H9 (cell line): ENCODE data around the gene ARSJ. TPM values are rescaled to one million over a fixed set of nuclear protein-coding genes. Genes with fewer than 3 reads are reported as not detected.

ENCODE experiments used
- DNase-seq: peaks from one replicate; pipeline ENCODE4 v3.0.0-alpha.2; 2017
- H2AFZ ChIP-seq: one replicate; pipeline ENCODE4 v1.6.1; 2013; ENCODE audit warnings: mild to moderate bottlenecking, low read length, control low read depth, moderate library complexity
- H2AK5ac ChIP-seq: 2 replicates; pipeline ENCODE4 v1.6.1; 2013; ENCODE audit warnings: low read length, control low read depth, mixed read lengths; ENCODE audit not compliant: insufficient read length
- H2BK120ac ChIP-seq: one replicate; pipeline ENCODE4 v1.6.1; 2013; ENCODE audit warnings: low read depth, mild to moderate bottlenecking, low read length, control low read depth, inconsistent platforms; ENCODE audit not compliant: poor library complexity, severe bottlenecking
- H2BK12ac ChIP-seq: 2 replicates; pipeline ENCODE4 v1.6.1; 2013; ENCODE audit warnings: low read length, control low read depth, mixed read lengths, low read depth; ENCODE audit not compliant: insufficient read length
- H2BK15ac ChIP-seq: 2 replicates; pipeline ENCODE4 v1.6.1; 2013; ENCODE audit warnings: low read depth, low read length, control low read depth
- H2BK20ac ChIP-seq: one replicate; pipeline ENCODE4 v1.6.1; 2013; ENCODE audit warnings: low read depth, mild to moderate bottlenecking, low read length, control low read depth, inconsistent platforms; ENCODE audit not compliant: poor library complexity, severe bottlenecking
- H2BK5ac ChIP-seq: 2 replicates; pipeline ENCODE4 v1.6.1; 2013; ENCODE audit warnings: low read length, control low read depth, mixed read lengths; ENCODE audit not compliant: insufficient read length
- H3K14ac ChIP-seq: 2 replicates; pipeline ENCODE4 v1.6.1; 2013; ENCODE audit warnings: low read length, control low read depth; ENCODE audit not compliant: insufficient read depth
- H3K18ac ChIP-seq: 2 replicates; pipeline ENCODE4 v1.6.1; 2013; ENCODE audit warnings: low read depth, mild to moderate bottlenecking, mixed read lengths, low read length, control low read depth; ENCODE audit not compliant: insufficient read length
- H3K23ac ChIP-seq: 2 replicates; pipeline ENCODE4 v1.6.1; 2013; ENCODE audit warnings: low read length, control low read depth, mixed read lengths, low read depth; ENCODE audit not compliant: insufficient read length
- H3K23me2 ChIP-seq: 2 replicates; pipeline ENCODE4 v1.6.1; 2013; ENCODE audit warnings: low read depth, mild to moderate bottlenecking, mixed read lengths, low read length, control low read depth; ENCODE audit not compliant: insufficient read length, poor library complexity, severe bottlenecking
- H3K27ac ChIP-seq: 2 replicates; pipeline ENCODE4 v1.5.1; 2013; ENCODE audit warnings: low read length, control low read depth, mixed read lengths, low read depth; ENCODE audit not compliant: insufficient read length
- H3K27me3 ChIP-seq: 2 replicates; pipeline ENCODE4 v1.6.1; 2013; ENCODE audit warnings: low read length, control low read depth, inconsistent platforms; ENCODE audit not compliant: insufficient read depth
- H3K4ac ChIP-seq: 2 replicates; pipeline ENCODE4 v1.6.1; 2013; ENCODE audit warnings: low read depth, mild to moderate bottlenecking, control low read depth, inconsistent platforms, low read length, moderate library complexity
- H3K4me1 ChIP-seq: 2 replicates; pipeline ENCODE4 v1.6.1; 2013; ENCODE audit warnings: low read length, control low read depth, inconsistent platforms; ENCODE audit not compliant: insufficient read depth
- H3K4me2 ChIP-seq: 2 replicates; pipeline ENCODE4 v1.6.1; 2013; ENCODE audit warnings: low read length, control low read depth, mixed read lengths; ENCODE audit not compliant: insufficient read length, insufficient read depth
- H3K56ac ChIP-seq: 2 replicates; pipeline ENCODE4 v1.6.1; 2013; ENCODE audit warnings: low read depth, mild to moderate bottlenecking, mixed read lengths, low read length, control low read depth; ENCODE audit not compliant: insufficient read length
- H3K79me1 ChIP-seq: 2 replicates; pipeline ENCODE4 v1.6.1; 2013; ENCODE audit warnings: low read depth, mild to moderate bottlenecking, moderate library complexity, low read length, control low read depth, inconsistent platforms; ENCODE audit not compliant: insufficient read depth, poor library complexity, severe bottlenecking
- H3K79me2 ChIP-seq: 2 replicates; pipeline ENCODE4 v1.6.1; 2013; ENCODE audit warnings: low read length, control low read depth, inconsistent platforms; ENCODE audit not compliant: insufficient read depth
- H3K9ac ChIP-seq: 2 replicates; pipeline ENCODE4 v1.6.1; 2013; ENCODE audit warnings: low read length, control low read depth, mixed read lengths; ENCODE audit not compliant: insufficient read length; ENCODE audit errors: extremely low read depth
- H3K9me3 ChIP-seq: one replicate; pipeline ENCODE4 v1.6.1; 2013; ENCODE audit warnings: low read depth, low read length, inconsistent platforms; ENCODE audit not compliant: control insufficient read depth
- H3T11ph ChIP-seq: one replicate; pipeline ENCODE4 v1.6.1; 2013; ENCODE audit warnings: mild to moderate bottlenecking, low read length, control low read depth, inconsistent platforms
- H4K20me1 ChIP-seq: one replicate; pipeline ENCODE4 v1.6.1; 2013; ENCODE audit not compliant: control insufficient read depth, insufficient read length, insufficient read depth
- H4K5ac ChIP-seq: 2 replicates; pipeline ENCODE4 v1.6.1; 2013; ENCODE audit warnings: low read depth, mild to moderate bottlenecking, mixed read lengths, low read length, control low read depth; ENCODE audit not compliant: insufficient read length
- H4K8ac ChIP-seq: replicated peaks from 2 replicates; pipeline ENCODE4 v1.6.1; 2013; ENCODE audit warnings: low read length, control low read depth, mixed read lengths, low read depth; ENCODE audit not compliant: insufficient read length
- H4K91ac ChIP-seq: 2 replicates; pipeline ENCODE4 v1.6.1; 2013; ENCODE audit warnings: low read depth, mild to moderate bottlenecking, moderate library complexity, mixed read lengths, low read length, control low read depth; ENCODE audit not compliant: insufficient read length
- H3K27ac Mint-ChIP-seq, 3 experiments: 2 replicates in 2 of 3; 3 replicates in 1 of 3; pipeline ENCODE4 v1.8.0; 2020 to 2021; ENCODE audit warnings: mixed read lengths in 3 of 3, mild to moderate bottlenecking in 1 of 3, moderate library complexity in 1 of 3
- H3K27me3 Mint-ChIP-seq: 2 replicates; pipeline ENCODE4 v1.8.0; 2021; ENCODE audit warnings: low read depth, mild to moderate bottlenecking, moderate library complexity, mixed read lengths
- H3K36me3 Mint-ChIP-seq, 3 experiments: 2 replicates in 2 of 3; 3 replicates in 1 of 3; pipeline ENCODE4 v1.8.0; 2020 to 2021; ENCODE audit warnings: low read depth in 3 of 3, mixed read lengths in 3 of 3; ENCODE audit not compliant: insufficient read depth in 1 of 3
- H3K4me1 Mint-ChIP-seq, 2 experiments: 2 replicates each; pipeline ENCODE4 v1.8.0; 2020; ENCODE audit warnings: mixed read lengths in 2 of 2
- H3K4me3 Mint-ChIP-seq, 2 experiments: 2 replicates in 1 of 2; 3 replicates in 1 of 2; pipeline ENCODE4 v1.8.0; 2020 to 2021; ENCODE audit warnings: mild to moderate bottlenecking in 2 of 2, mixed read lengths in 2 of 2, moderate library complexity in 1 of 2
- H3K9me3 Mint-ChIP-seq, 2 experiments: 2 replicates in 1 of 2; 3 replicates in 1 of 2; pipeline ENCODE4 v1.8.0; 2020; ENCODE audit warnings: mild to moderate bottlenecking in 2 of 2, mixed read lengths in 2 of 2, moderate library complexity in 1 of 2
- WGBS: extraction: QIAGEN DNeasy Blood & Tissue Kit; methylation state at CpG from one replicate; pipeline ENCODE4 v1.1.7; 2013; ENCODE audit warnings: missing lambda C conversion rate, low lambda C conversion rate, mixed read lengths; ENCODE audit not compliant: insufficient read length; ENCODE audit errors: extremely low coverage; 5-methylcytosine and 5-hydroxymethylcytosine counted together
- total RNA-seq: library from RNA; stranded (reverse); gene quantifications from 2 replicates; pipeline ENCODE4 v1.2.1, GENCODE V29; 2021
- TF ChIP-seq, protein P1 (sequence below): fragments of 200-600 bp; sonication (generic); conservative IDR thresholded peaks from 3 replicates; pipeline ENCODE4 v1.8.0; 2021; ENCODE audit warnings: antibody characterized with exemption, mild to moderate bottlenecking

The ARSJ gene
- total RNA-seq, 1 experiment from 2014 or later = 1.1 TPM

DNA sequence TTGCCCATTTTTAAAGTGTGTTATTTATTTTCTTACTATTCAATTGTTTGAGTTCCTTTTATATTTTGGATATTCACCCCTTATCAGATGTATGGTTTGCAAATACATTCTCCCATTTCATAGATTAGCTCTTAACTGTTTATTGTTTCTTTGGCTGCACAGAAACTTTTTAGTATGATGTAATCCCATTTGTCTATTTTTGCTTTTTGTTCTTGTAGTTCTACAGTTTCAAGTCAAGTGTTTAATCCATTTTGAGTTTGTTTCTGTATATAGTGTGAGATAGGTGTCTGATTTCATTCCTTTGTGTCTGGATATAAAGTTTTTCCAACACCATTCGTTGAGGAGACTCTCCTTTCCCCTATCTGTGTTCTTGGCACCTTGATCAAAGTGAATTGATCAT, 120.5 kb downstream of the ARSJ start:
- H3K9ac ChIP-seq = no peak overlapping the region
- H3K4me1 ChIP-seq = no peaks in the 10 kb centered on the region
- H3K27ac ChIP-seq = no peak overlapping the region
- DNase-seq = no peak
- H2BK20ac ChIP-seq = no peak overlapping the region
- no peak overlapping the region for H2AFZ ChIP-seq
- H3K14ac ChIP-seq = no peak overlapping the region
- Mint-ChIP-seq H3K9me3 (no peaks in the 10 kb centered on the region), H3K4me3 (no peak overlapping the region), H3K27me3 (no peaks in the 10 kb centered on the region), H3K27ac (no peak overlapping the region), H3K36me3 (no peaks in the 10 kb centered on the region), H3K4me1 (no peaks in the 10 kb centered on the region)
- H3K9me3 ChIP-seq = no peaks in the 10 kb centered on the region
- H2BK12ac ChIP-seq = no peak overlapping the region
- no peaks in the 10 kb centered on the region for H3K27me3 ChIP-seq
- no peak overlapping the region for H3T11ph ChIP-seq
- no peaks in the 10 kb centered on the region for H3K23me2 ChIP-seq
- no peak overlapping the region for H4K5ac ChIP-seq
- no CpG with 5 or more reads among the region's 1 CpG for WGBS
- no peaks in the 10 kb centered on the region for H3K79me1 ChIP-seq
- no peak overlapping the region for H3K4me2 ChIP-seq
- no peak overlapping the region for H4K91ac ChIP-seq
- H3K18ac ChIP-seq = no peak overlapping the region
- no peak overlapping the region for H2BK120ac ChIP-seq
- TF ChIP-seq, protein P1, sequence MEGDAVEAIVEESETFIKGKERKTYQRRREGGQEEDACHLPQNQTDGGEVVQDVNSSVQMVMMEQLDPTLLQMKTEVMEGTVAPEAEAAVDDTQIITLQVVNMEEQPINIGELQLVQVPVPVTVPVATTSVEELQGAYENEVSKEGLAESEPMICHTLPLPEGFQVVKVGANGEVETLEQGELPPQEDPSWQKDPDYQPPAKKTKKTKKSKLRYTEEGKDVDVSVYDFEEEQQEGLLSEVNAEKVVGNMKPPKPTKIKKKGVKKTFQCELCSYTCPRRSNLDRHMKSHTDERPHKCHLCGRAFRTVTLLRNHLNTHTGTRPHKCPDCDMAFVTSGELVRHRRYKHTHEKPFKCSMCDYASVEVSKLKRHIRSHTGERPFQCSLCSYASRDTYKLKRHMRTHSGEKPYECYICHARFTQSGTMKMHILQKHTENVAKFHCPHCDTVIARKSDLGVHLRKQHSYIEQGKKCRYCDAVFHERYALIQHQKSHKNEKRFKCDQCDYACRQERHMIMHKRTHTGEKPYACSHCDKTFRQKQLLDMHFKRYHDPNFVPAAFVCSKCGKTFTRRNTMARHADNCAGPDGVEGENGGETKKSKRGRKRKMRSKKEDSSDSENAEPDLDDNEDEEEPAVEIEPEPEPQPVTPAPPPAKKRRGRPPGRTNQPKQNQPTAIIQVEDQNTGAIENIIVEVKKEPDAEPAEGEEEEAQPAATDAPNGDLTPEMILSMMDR = no peak
- H2AK5ac ChIP-seq = no peak overlapping the region
- no peak overlapping the region for H3K56ac ChIP-seq
- no peaks in the 10 kb centered on the region for H3K79me2 ChIP-seq
- no peak overlapping the region for H2BK15ac ChIP-seq
- H3K4ac ChIP-seq = no peak overlapping the region
- no peak overlapping the region for H3K23ac ChIP-seq
- H2BK5ac ChIP-seq = no peak overlapping the region
- no peak overlapping the region for H4K8ac ChIP-seq
- no peaks in the 10 kb centered on the region for H4K20me1 ChIP-seq
